ENCODE measurements around the gene DRD4.
"Not testable (repeated sequence)": the region's sequence is repeated elsewhere in the genome, so short reads cannot be mapped to it uniquely, and the experiment has no call there.

Gene DRD4

DNA sequence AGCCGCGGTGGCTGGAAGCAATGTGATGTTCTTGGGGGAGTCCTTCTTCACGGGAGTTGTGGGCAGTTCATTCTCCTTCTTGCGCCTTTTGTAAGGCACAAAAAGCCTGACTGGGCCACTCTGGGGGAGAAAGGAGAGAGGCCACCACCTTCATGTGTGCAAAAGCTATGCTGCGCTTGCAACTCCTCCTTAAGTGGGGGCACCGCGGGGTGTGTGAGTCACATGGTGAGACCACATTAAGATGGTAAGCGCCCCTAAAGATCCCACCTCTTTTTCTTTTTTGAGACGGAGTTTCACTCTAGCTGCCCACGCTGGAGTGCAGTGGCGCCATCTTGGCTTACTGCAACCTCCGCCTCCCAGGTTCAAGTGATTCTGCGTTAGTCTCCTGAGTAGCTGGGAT lies 43.9 kb downstream of the DRD4 start:
- DNase-seq: no peak

DNA sequence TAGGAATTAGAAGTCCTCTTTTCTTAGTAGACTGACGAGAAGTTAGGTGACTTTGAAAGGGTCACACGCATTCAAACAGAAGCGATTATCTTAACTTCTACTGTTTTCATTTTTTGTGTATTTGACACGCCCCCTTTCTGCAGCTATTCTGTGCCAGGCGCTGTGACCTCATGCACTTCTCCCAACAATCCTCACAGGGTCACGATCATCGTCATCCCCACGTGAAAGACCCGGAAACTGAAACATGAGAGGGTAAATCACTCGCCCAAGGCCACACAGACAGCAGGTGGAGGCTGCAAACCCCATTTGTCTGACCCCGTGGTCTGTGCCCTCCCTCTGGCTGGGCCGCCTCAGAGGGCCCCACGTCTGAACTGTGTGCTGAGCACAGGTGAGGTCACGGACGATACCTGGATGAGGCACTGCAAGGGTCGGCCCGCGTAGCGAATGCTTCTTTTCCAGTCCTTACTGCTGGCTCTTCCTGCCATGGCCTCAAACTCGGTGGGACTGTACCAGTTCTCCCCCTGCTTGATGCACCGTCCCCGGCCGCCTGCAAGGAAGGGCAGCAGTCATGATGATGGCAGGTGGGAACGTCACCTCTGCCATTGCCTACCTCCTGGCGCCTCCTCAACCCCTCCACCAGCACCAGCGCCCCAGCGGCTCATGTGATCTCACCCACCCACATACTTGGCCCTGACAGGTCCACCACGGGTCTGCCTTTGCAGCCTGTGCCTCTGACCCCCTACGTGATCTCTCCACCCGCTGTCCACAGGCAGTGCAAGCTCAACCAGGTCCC lies 49.6 kb downstream of the DRD4 start:
- DNase-seq: no peak

DNA sequence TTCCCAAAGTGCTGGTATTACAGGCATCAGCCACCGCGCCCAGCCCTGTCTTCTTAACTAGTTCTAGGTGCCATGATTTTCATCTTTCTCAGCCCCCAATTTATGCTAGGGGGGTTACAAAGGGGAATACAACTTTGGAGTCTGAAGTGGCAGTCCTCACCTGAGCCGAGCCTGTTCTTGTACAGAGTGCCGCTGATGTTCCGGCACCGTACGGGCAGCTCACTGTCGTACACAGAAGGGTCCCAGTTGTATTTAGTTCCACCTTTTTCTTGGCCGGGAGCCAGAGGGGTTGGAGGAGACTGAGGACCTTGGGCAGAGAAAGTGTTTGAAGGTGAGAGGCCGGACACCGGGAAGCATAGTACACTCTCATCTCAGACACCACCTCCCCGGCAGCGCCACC lies 50.7 kb downstream of the DRD4 start:
- DNase-seq: no peak

DNA sequence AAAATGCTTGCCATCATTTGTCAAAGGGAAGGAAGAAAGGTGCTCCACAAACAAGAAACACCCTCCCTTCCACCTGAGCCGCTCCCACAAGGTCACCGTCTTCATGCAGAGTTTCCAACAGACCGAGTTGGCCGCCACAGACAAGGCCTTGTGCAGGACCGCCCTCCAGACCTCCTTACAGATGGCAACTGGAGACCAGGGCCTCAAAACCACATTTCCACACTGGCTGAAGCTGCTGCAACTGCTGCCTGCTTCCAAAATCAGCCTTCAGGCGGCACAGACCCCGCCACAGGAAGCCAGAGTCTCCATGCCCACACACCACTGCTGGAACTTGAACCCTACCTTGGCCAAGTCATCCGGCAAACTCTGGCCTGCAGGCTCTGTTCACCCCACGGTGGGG lies 51.6 kb downstream of the DRD4 start:
- no peak for DNase-seq

DNA sequence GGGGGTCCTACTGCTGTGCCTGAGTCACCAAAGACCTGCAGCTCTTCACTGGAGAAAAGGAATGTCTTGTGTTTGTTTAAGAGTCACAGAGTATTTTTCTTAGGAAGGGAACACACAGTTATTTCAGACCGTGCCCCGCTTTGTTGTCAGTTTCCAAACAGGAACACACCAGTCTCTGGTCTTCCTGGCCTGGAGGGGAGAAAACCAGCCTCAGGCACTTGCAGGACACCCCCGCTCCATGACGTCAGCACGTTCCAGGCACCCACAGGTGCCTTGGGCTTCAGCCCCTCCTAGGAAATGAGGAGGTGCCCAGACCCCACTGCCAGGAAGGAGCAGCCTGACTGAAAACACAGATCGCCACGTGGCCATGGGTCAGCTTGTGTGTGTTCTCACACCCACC lies 52.6 kb downstream of the DRD4 start:
- no peak for DNase-seq

DNA sequence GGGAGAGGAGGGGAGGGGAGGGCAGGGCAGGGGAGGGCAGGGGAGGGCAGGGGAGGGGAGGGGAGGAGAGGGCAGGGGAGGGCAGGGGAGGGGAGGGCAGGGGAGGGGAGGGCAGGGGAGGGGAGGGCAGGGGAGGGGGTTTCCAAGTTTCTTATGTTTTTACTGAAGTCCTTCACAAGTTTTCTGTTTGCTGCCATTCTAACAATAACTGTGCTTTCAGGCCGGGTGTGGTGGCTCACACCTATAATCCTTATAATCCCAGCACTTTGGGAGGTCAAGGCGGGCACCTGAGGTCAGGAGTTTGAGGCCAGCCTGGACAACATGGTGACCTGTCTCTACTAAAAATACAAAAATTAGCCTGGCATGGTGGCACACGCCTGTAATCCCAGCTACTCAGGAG lies 53.2 kb downstream of the DRD4 start:
- not testable (repeated sequence) for DNase-seq

All from DMS153 (cell line).